PFSK-1 (cell line): Measurements from ENCODE around the gene CAMKV.

Experiments
- POLR2AphosphoS5 ChIP-seq: IDR thresholded peaks from 2 replicates; pipeline ENCODE4 v1.6.1; 2012; ENCODE audit warnings: low read depth, mild to moderate bottlenecking, control low read depth, low read length, moderate library complexity
- REST ChIP-seq, 2 experiments: IDR thresholded peaks; 2 replicates each; pipeline versions ENCODE4 v1.6.1 to v1.8.0; 2011 to 2012; ENCODE audit warnings: low read depth in 2 of 2, low read length in 2 of 2, control low read depth in 1 of 2, inconsistent platforms in 1 of 2, mild to moderate bottlenecking in 1 of 2, moderate library complexity in 1 of 2; ENCODE audit not compliant: insufficient read depth in 1 of 2
- SIN3A ChIP-seq: IDR thresholded peaks from 2 replicates; pipeline ENCODE4 v1.6.1; 2012; ENCODE audit warnings: mild to moderate bottlenecking, low read length, moderate library complexity, borderline replicate concordance; ENCODE audit not compliant: insufficient read depth
- TAF1 ChIP-seq: IDR thresholded peaks from 2 replicates; pipeline ENCODE4 v1.6.1; 2012; ENCODE audit warnings: low read length, control low read depth, borderline replicate concordance; ENCODE audit not compliant: insufficient read depth

- no peak for TF ChIP-seq REST (IDR thresholded peaks at IDR 0.05; ENCODE audit: insufficient read depth in 1 of 2, low read depth in 2 of 2, low read length in 2 of 2)
- TF ChIP-seq POLR2AphosphoS5, result no peak
- TF ChIP-seq SIN3A, result no peak
- no peak for TF ChIP-seq TAF1
Observed at GRCh38 chr3:49911611-49912010, 41.9 kb upstream of the CAMKV start.
